HepG2 (cell line): Measurements from ENCODE around the gene PPIG. TPM values are rescaled to one million over a fixed set of nuclear protein-coding genes. Genes with fewer than 3 reads are reported as not detected.

ENCODE experiments used
- ATAC-seq: fragments of 200-7000 bp; cut with Tn5 transposase; 3 replicates; pipeline ENCODE4 v1.9.1; 2020; ENCODE audit warnings: mild to moderate bottlenecking, moderate library complexity
- BruUV-seq: library from RNA; stranded (reverse); fragments of 400-500 nt; replicated peaks from 2 replicates; lab custom pipeline; 2021; lab: Mats Ljungman, UMichigan
- CTCF ChIA-PET: fragments of 300-600 bp; formaldehyde crosslinking; extraction: SDS; loops from one replicate; lab custom pipeline; 2021; ENCODE audit warnings: low total read pairs, inconsistent platforms, low intra/inter-chr PET ratio; lab: Yijun Ruan, JAX
- POLR2A ChIA-PET: fragments of 350-600 bp; sonication (Branson Sonifier 250); formaldehyde crosslinking; loops from one replicate; lab custom pipeline; 2020; ENCODE audit warnings: antibody characterized with exemption, inconsistent platforms; lab: Yijun Ruan, JAX
- DNase-seq: peaks from one replicate; pipeline ENCODE4 v3.0.0-alpha.2; 2015; ENCODE audit warnings: low spot score
- FAIRE-seq: peaks from 3 replicates; lab custom pipeline; 2011; peaks lifted over from hg19 to GRCh38; lab: Jason Lieb, UNC
- H2AFZ ChIP-seq: one replicate; pipeline ENCODE4 v1.6.1; 2011; ENCODE audit warnings: low read length, inconsistent platforms
- H3K27ac ChIP-seq: fragments of 300-600 bp; 3 replicates; pipeline ENCODE4 v1.8.0; 2011; ENCODE audit warnings: mixed run types, mild to moderate bottlenecking, mixed read lengths, low read length, inconsistent platforms; ENCODE audit not compliant: insufficient read depth; ENCODE audit errors: extremely low read length
- H3K27me3 ChIP-seq, 2 experiments: fragments of 200-600 bp in 1 of 2; 2 replicates in 1 of 2; 3 replicates in 1 of 2; pipeline versions ENCODE4 v1.6.0 to v1.8.0; 2011; ENCODE audit warnings: low read length in 2 of 2, mild to moderate bottlenecking in 2 of 2, moderate library complexity in 2 of 2, inconsistent platforms in 1 of 2; ENCODE audit not compliant: insufficient read depth in 2 of 2, control insufficient read depth in 1 of 2
- H3K36me3 ChIP-seq, 2 experiments: fragments of 200-600 bp in 1 of 2; replicated peaks in 1 of 2; 2 replicates in 1 of 2; 3 replicates in 1 of 2; pipeline versions ENCODE4 v1.5.1 to v1.8.0; 2011; ENCODE audit warnings: low read length in 2 of 2, inconsistent platforms in 1 of 2; ENCODE audit not compliant: insufficient read depth in 2 of 2, control insufficient read depth in 1 of 2
- H3K4me1 ChIP-seq: 2 replicates; pipeline ENCODE4 v1.5.1; 2012; ENCODE audit warnings: low read length, inconsistent platforms; ENCODE audit not compliant: insufficient read depth
- H3K4me2 ChIP-seq: 2 replicates; pipeline ENCODE4 v1.6.0; 2011; ENCODE audit warnings: low read depth, low read length, inconsistent platforms
- H3K4me3 ChIP-seq, 3 experiments: fragments of 200-600 bp in 1 of 3; sonication (generic), shearing (Covaris generic) in 1 of 3; replicated peaks in 1 of 3; 2 replicates each; pipeline ENCODE4 v1.5.1; 2011 to 2016; ENCODE audit warnings: low read length in 3 of 3, inconsistent platforms in 2 of 3, low read depth in 2 of 3, mild to moderate bottlenecking in 2 of 3, control low read depth in 1 of 3, mixed read lengths in 1 of 3; ENCODE audit not compliant: insufficient read depth in 1 of 3
- H3K79me2 ChIP-seq: one replicate; pipeline ENCODE4 v1.6.1; 2011; ENCODE audit warnings: low read length, inconsistent platforms; ENCODE audit not compliant: insufficient read depth
- H3K9ac ChIP-seq: 2 replicates; pipeline ENCODE4 v1.6.0; 2011; ENCODE audit warnings: mild to moderate bottlenecking, low read depth, low read length, inconsistent platforms; ENCODE audit not compliant: insufficient read depth
- H3K9me3 ChIP-seq: 2 replicates; pipeline ENCODE4 v1.5.1; 2012; ENCODE audit warnings: mild to moderate bottlenecking, low read length
- H4K20me1 ChIP-seq: 2 replicates; pipeline ENCODE4 v1.6.0; 2011; ENCODE audit warnings: inconsistent platforms, mild to moderate bottlenecking, low read length, moderate library complexity; ENCODE audit not compliant: insufficient read depth
- CENPT ChIP-seq: sonication (generic); formaldehyde crosslinking; IDR thresholded peaks from 2 replicates; pipeline ENCODE4 v1.8.0; 2022; ENCODE audit warnings: low read depth, mild to moderate bottlenecking, moderate library complexity, missing genetic modification reagents
- FOSL2 ChIP-seq: sonication (generic); formaldehyde crosslinking; IDR thresholded peaks from 2 replicates; pipeline ENCODE4 v1.4.0; 2020; ENCODE audit warnings: missing genetic modification reagents
- HHEX ChIP-seq: IDR thresholded peaks from 2 replicates; pipeline ENCODE4 v1.6.1; 2016; ENCODE audit warnings: control low read depth
- HNF1B ChIP-seq: sonication (generic); formaldehyde crosslinking; IDR thresholded peaks from 2 replicates; pipeline ENCODE4 v1.5.1; 2020; ENCODE audit warnings: mild to moderate bottlenecking, moderate library complexity, missing genetic modification reagents
- STAG1 ChIP-seq: sonication (generic); formaldehyde crosslinking; IDR thresholded peaks from 2 replicates; pipeline ENCODE4 v1.4.0; 2020; ENCODE audit warnings: missing genetic modification reagents
- ZNF775 ChIP-seq: sonication (generic); formaldehyde crosslinking; IDR thresholded peaks from 2 replicates; pipeline ENCODE4 v1.4.0; 2020; ENCODE audit warnings: missing genetic modification reagents, mild to moderate bottlenecking, moderate library complexity, borderline replicate concordance
- WGBS: methylation state at CpG from one replicate; pipeline ENCODE4 v1.1.6; 2017; ENCODE audit warnings: low lambda C conversion rate; 5-methylcytosine and 5-hydroxymethylcytosine counted together
- in situ Hi-C: cut with HindIII; loops from 2 replicates; pipeline ENCODE4 v1.10.0; 2017; ENCODE audit warnings: low pct_unique_long_range_greater_than_20kb; ENCODE audit not compliant: extremely low pct_ligation_motif_present
- intact Hi-C: fragments of 100-400 bp; cut with micrococcal nuclease; formaldehyde crosslinking; loops from one replicate; pipeline ENCODE4 v1.10.0; 2022; ENCODE audit not compliant: unreplicated experiment
- polyA plus RNA-seq, 8 experiments: library from polyadenylated mRNA; depleted of rRNA in 3 of 8; stranded (reverse) in 7 of 8; unstranded in 1 of 8; fragments of >200 nt; fragmentation: Illumina TruSeq in 4 of 8; extraction: Trizol in 4 of 8; gene quantifications; 2 replicates each; pipeline versions ENCODE4 v1.2.1 to v1.2.3, GENCODE V29; 2011 to 2016; ENCODE audit warnings: low read depth in 4 of 8, missing spikeins in 1 of 8, mixed read lengths in 1 of 8; ENCODE audit not compliant: insufficient read depth in 1 of 8
- total RNA-seq, 5 experiments: library from RNA; depleted of rRNA; stranded (reverse); fragments of >200 nt; fragmentation: Illumina TruSeq; extraction: Trizol; gene quantifications; 2 replicates each; pipeline ENCODE4 v1.2.3, GENCODE V29; 2016; ENCODE audit warnings: low read depth in 1 of 5
- TF ChIP-seq, protein P1 (sequence below): sonication (generic); formaldehyde crosslinking; IDR thresholded peaks from 2 replicates; pipeline ENCODE4 v1.5.0; 2020; ENCODE audit warnings: mild to moderate bottlenecking, missing genetic modification reagents, moderate library complexity

Gene PPIG
- total and polyA plus RNA-seq, 2 of the 13 experiments (the other 11 are each of a cell fraction or from before 2014, with no cell fraction given), result 31.3 to 81.0 TPM

- H3K9me3 ChIP-seq, result no peaks in the 10 kb centered on the region
- ATAC-seq (no peak), FAIRE-seq (no peak), DNase-seq (no peak)
- no peaks in the 10 kb centered on the region for H4K20me1 ChIP-seq
- 3% methylated on average over 2 of the region's 2 CpGs for WGBS
- H3K79me2 ChIP-seq, result no peaks in the 10 kb centered on the region
- no peak overlapping the region for H3K4me3 ChIP-seq
- peak; percentile 27 for TF ChIP-seq STAG1
- no peak for TF ChIP-seq ZNF775
- TF ChIP-seq CENPT (CRISPR knock-in tag), result no peak
- TF ChIP-seq, protein P1, sequence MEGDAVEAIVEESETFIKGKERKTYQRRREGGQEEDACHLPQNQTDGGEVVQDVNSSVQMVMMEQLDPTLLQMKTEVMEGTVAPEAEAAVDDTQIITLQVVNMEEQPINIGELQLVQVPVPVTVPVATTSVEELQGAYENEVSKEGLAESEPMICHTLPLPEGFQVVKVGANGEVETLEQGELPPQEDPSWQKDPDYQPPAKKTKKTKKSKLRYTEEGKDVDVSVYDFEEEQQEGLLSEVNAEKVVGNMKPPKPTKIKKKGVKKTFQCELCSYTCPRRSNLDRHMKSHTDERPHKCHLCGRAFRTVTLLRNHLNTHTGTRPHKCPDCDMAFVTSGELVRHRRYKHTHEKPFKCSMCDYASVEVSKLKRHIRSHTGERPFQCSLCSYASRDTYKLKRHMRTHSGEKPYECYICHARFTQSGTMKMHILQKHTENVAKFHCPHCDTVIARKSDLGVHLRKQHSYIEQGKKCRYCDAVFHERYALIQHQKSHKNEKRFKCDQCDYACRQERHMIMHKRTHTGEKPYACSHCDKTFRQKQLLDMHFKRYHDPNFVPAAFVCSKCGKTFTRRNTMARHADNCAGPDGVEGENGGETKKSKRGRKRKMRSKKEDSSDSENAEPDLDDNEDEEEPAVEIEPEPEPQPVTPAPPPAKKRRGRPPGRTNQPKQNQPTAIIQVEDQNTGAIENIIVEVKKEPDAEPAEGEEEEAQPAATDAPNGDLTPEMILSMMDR (CRISPR knock-in tag), result peak; percentile 30; the same call in 1 of the 2 replicates
- H3K27me3 ChIP-seq, result no peaks in the 10 kb centered on the region
- ChIA-PET CTCF (no interaction called here), POLR2A (no interaction called here)
- no peak overlapping the region for H3K4me2 ChIP-seq
- BruUV-seq, result no TSS peak
- no peaks in the 10 kb centered on the region for H3K4me1 ChIP-seq
- no peaks in the 10 kb centered on the region for H3K36me3 ChIP-seq
- H3K27ac ChIP-seq, result no peak overlapping the region
- no peak overlapping the region for H3K9ac ChIP-seq
- no peak overlapping the region for H2AFZ ChIP-seq
- in situ Hi-C loops (no loop called here), intact Hi-C loops (no loop called here)
Observed at GRCh38 chr2:169667583-169667982, 83.4 kb downstream of the PPIG start.

- no peak overlapping the region for H3K4me3 ChIP-seq
- no peaks in the 10 kb centered on the region for H3K36me3 ChIP-seq
- H2AFZ ChIP-seq, result no peak overlapping the region
- no peaks in the 10 kb centered on the region for H4K20me1 ChIP-seq
- DNase-seq, result peak; percentile 38
- no peaks in the 10 kb centered on the region for H3K79me2 ChIP-seq
- intact Hi-C loops, result no loop called here
- H3K27me3 ChIP-seq, result no peaks in the 10 kb centered on the region
- POLR2A ChIA-PET, result no interaction called here
- ATAC-seq, result peak; percentile 37; the same call in 2 of the 3 replicates
- H3K9ac ChIP-seq, result no peak overlapping the region
- WGBS, result 19% methylated on average over 2 of the region's 2 CpGs
- no peaks in the 10 kb centered on the region for H3K9me3 ChIP-seq
- H3K4me2 ChIP-seq, result no peak overlapping the region
- peaks cover 4% of the 10 kb centered on the region; the same call in 1 of the 2 replicates for H3K4me1 ChIP-seq
- TF ChIP-seq HHEX, result no peak
- TF ChIP-seq HNF1B (CRISPR knock-in tag), result no peak
- peak; percentile 56 for TF ChIP-seq FOSL2 (CRISPR knock-in tag)
- in situ Hi-C loops, result loop anchor here (10.0 kb wide), 1 partner anchor 145 kb away; no protein-coding TSS in a partner anchor
- no TSS peak for BruUV-seq
- H3K27ac ChIP-seq, result no peak overlapping the region
- CTCF ChIA-PET, result no interaction called here
- no peak for FAIRE-seq
Observed at GRCh38 chr2:169670215-169670651, 86.1 kb downstream of the PPIG start.
